Gastrocnemius medialis (tissue), 4 donors: Measurements from ENCODE around the gene HELZ2. TPM values are rescaled to one million over a fixed set of nuclear protein-coding genes. Genes with fewer than 3 reads are reported as not detected.

Source experiments
- ATAC-seq, 2 donors: fragments of 150-250 bp; one replicate each; pipeline ENCODE4 v1.9.1; 2016
- DNase-seq, 2 donors: peaks; one replicate each; pipeline ENCODE4 v3.0.0-alpha.2; 2019
- H3K27ac ChIP-seq, 4 donors: fragments of 200-600 bp; sonication (generic); 1 replicate in 1 of 4; 2 replicates in 3 of 4; pipeline ENCODE4 v1.5.1; 2016 to 2018; ENCODE audit warnings: mild to moderate bottlenecking in 2 of 4, moderate library complexity in 1 of 4
- H3K27me3 ChIP-seq, 3 donors: fragments of 200-600 bp; sonication (generic) in 2 of 3; 1 replicate in 1 of 3; 2 replicates in 2 of 3; pipeline versions ENCODE4 v1.5.1 to v1.6.0; 2016 to 2019; ENCODE audit warnings: mild to moderate bottlenecking in 1 of 3, moderate library complexity in 1 of 3
- H3K36me3 ChIP-seq, 2 donors: fragments of 200-600 bp; sonication (generic) in 1 of 2; one replicate each; pipeline ENCODE4 v1.5.1; 2017 to 2018
- H3K4me1 ChIP-seq, 2 donors: fragments of 200-600 bp; sonication (generic) in 1 of 2; one replicate each; pipeline ENCODE4 v1.5.1; 2016 to 2017; ENCODE audit warnings: mild to moderate bottlenecking in 2 of 2
- H3K4me3 ChIP-seq, 4 donors: fragments of 200-600 bp; sonication (generic) in 3 of 4; 1 replicate in 1 of 4; 2 replicates in 3 of 4; pipeline ENCODE4 v1.5.1; 2016 to 2019; ENCODE audit warnings: mild to moderate bottlenecking in 2 of 4
- H3K9me3 ChIP-seq, 3 donors: fragments of 200-600 bp; sonication (generic) in 2 of 3; 1 replicate in 1 of 3; 2 replicates in 2 of 3; pipeline ENCODE4 v1.5.1; 2016 to 2019
- POLR2A ChIP-seq, 2 donors: fragments of 450-650 bp; IDR thresholded peaks; one replicate each; pipeline ENCODE4 v1.6.1; 2017; ENCODE audit warnings: antibody characterized with exemption in 2 of 2, mild to moderate bottlenecking in 2 of 2, moderate library complexity in 2 of 2
- in situ Hi-C, 4 donors: fragments of 200-750 bp; cut with MboI; loops; one replicate each; pipeline versions ENCODE4 v1.15.0 to v1.8.0; 2017; ENCODE audit warnings: low sequenced_read_pairs in 4 of 4
- intact Hi-C: fragments of 100-400 bp; cut with DNase I; formaldehyde crosslinking; loops from one replicate; pipeline ENCODE4 v1.15.1; 2023; ENCODE audit warnings: low total_unique reads
- total RNA-seq, 4 donors: library from RNA; depleted of rRNA; stranded (reverse); fragments of >200 nt; gene quantifications; one replicate each; pipeline versions ENCODE4 v1.1.0 to v1.2.3, GENCODE V29; 2016
- TF ChIP-seq, protein P1 (sequence below), 5 experiments: fragments of 450-650 bp in 3 of 5; fragments of 200-600 bp in 2 of 5; sonication (generic) in 2 of 5; IDR thresholded peaks in 4 of 5; conservative IDR thresholded peaks in 1 of 5; 1 replicate in 4 of 5; 2 replicates in 1 of 5; pipeline ENCODE4 v1.5.1; 2016 to 2019; ENCODE audit warnings: antibody characterized with exemption in 5 of 5, mild to moderate bottlenecking in 3 of 5, moderate library complexity in 3 of 5

HELZ2 gene
- total RNA-seq, 4 donors from 2014 or later = 1.7 to 6.2 (median 3.6) TPM

DNA sequence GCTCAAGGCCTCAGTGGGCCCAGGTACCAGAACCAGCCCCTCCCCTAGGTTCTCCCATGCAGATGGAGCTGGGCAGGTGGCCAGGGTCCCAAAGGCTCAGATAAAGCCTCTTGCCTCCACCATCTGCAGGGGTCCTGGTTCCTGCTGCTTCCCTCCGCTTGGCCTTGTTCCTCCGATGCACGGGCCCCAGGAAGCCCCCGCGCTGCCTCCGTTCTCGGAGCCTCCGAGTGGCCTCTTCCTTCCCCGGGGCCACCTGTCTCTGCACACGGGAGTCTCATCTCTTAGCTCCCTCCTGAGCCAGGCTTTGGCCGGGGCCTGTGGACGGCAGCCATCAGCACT, 35.0 kb downstream of the HELZ2 start:
- Histone ChIP-seq H3K27me3 (peaks cover 16 to 25% (median 22%) of the 10 kb centered on the region in 3 donors), H3K36me3 (no peaks in the 10 kb centered on the region), H3K9me3 (no peaks in the 10 kb centered on the region), H3K27ac (no peak overlapping the region), H3K4me3 (no peak overlapping the region), H3K4me1 (peaks cover 0 to 4% of the 10 kb centered on the region in 2 donors)
- no peak for TF ChIP-seq POLR2A (IDR thresholded peaks at IDR 0.05)
- TF ChIP-seq, protein P1, sequence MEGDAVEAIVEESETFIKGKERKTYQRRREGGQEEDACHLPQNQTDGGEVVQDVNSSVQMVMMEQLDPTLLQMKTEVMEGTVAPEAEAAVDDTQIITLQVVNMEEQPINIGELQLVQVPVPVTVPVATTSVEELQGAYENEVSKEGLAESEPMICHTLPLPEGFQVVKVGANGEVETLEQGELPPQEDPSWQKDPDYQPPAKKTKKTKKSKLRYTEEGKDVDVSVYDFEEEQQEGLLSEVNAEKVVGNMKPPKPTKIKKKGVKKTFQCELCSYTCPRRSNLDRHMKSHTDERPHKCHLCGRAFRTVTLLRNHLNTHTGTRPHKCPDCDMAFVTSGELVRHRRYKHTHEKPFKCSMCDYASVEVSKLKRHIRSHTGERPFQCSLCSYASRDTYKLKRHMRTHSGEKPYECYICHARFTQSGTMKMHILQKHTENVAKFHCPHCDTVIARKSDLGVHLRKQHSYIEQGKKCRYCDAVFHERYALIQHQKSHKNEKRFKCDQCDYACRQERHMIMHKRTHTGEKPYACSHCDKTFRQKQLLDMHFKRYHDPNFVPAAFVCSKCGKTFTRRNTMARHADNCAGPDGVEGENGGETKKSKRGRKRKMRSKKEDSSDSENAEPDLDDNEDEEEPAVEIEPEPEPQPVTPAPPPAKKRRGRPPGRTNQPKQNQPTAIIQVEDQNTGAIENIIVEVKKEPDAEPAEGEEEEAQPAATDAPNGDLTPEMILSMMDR (IDR thresholded peaks at IDR 0.05 in 4 of 5, conservative IDR thresholded peaks at IDR 0.05 in 1 of 5) = no peak
- DNase-seq (no peak), ATAC-seq (no peak)
- in situ Hi-C loops (loop anchor here in 1 of 4 donors (25.0 kb wide), 1 partner anchor 98 kb away; the partner anchor contains the start of gene GMEB2), intact Hi-C loops (loop anchor here (2.0 to 5.0 kb wide), 2 partner anchors 73 to 258 kb away; no protein-coding TSS in a partner anchor)

DNA sequence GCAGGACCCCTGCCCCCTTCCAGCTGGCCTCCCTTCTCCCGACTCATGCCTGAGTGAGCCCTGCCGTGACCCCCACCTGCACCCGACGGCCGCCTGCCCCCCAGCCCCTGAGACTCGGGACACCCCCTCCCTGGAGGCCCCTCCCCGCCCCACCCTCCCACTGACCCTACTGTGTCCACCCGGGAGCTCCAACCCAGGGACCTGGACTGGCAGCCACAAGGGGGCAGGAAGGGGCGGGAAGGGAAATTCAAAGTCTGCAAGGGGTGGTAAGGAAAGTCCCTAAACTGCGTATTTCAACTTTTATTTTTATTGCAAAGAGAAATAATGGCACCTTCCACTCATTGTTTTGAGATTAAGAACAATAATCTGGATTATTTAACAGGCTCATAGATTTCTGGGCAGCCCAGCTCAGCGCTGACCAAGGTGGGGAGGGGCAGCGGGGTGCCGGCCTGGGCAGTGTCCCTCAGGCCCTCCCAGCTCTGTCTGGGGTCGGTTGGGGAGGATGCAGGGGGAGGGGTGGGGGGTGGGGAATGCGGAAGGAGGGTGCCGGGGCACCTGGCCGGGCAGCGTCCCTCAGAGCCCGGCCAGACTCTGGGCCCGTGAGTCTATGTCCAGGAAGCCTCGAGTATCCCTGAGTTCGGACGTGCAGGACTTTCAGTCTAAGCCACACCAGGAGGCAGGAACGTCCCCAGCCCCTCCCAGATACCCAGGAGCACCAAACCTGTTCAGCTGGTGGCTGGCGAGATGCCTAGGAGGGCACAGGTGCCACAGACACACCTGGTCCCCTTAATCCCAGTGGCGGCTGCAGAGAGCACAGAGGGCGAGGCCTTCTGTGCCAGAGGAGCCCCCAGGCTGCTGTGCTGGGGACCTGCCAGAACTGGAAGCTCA, 35.6 kb downstream of the HELZ2 start:
- Histone ChIP-seq H3K27ac (peak overlapping the region in 1 of 4 donors; percentile 23), H3K36me3 (no peaks in the 10 kb centered on the region), H3K4me3 (peak overlapping the region in 2 of 4 donors; percentile 9 to 40), H3K27me3 (peaks cover 22 to 31% (median 28%) of the 10 kb centered on the region in 3 donors), H3K4me1 (peaks cover 0 to 4% of the 10 kb centered on the region in 2 donors), H3K9me3 (no peaks in the 10 kb centered on the region)
- TF ChIP-seq, protein P1 (IDR thresholded peaks at IDR 0.05 in 4 of 5, conservative IDR thresholded peaks at IDR 0.05 in 1 of 5) = peak in 2 of 5 experiments; percentile 10 to 24
- TF ChIP-seq POLR2A (IDR thresholded peaks at IDR 0.05) = no peak
- ATAC-seq = peak; percentile 25 to 27
- DNase-seq = no peak
- in situ Hi-C loops = loop anchor here in 1 of 4 donors (25.0 kb wide), 1 partner anchor 99 kb away; the partner anchor contains the start of gene GMEB2
- intact Hi-C loops = loop anchor here (1.0 to 5.0 kb wide), 3 partner anchors 74 to 436 kb away; no protein-coding TSS in a partner anchor

DNA sequence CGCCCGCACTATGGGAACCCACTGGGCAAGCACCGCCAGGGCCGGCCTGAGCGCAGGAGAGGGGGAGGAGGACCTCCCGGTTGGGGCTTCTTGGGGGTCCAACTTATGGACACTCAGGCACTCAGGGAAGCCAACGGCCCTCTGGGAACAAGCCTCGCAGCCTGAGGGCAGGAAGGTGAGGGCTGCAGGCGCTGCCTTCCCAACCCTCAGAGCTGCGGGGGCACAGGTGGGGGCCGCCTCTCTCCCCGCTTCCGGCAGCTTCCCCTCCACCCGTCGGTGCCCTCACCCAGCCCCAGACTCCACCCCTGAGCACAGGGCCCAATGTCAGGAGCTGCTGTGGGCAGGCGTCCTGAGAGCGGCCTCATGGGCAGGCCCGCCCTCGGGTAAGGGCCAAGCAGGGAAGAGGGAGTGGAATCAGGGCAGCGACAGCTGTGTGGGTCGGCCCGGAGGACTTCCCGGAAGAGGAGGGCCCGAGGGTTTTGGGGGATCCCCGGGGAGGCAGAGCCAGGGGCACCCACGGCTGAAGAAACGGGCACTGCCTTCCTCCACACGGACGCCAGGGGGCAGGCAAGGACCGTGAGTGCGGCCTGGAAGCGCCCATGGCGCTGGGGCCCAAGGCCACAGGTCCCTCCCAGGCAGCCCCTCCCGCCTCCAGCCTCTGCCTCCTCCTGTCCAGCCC, 36.4 kb downstream of the HELZ2 start:
- Histone ChIP-seq H3K9me3 (no peaks in the 10 kb centered on the region), H3K4me1 (peaks cover 0 to 4% of the 10 kb centered on the region in 2 donors), H3K27me3 (peaks cover 28 to 38% (median 33%) of the 10 kb centered on the region in 3 donors), H3K4me3 (peak overlapping the region in 3 of 4 donors; percentile 9 to 40 (median 17)), H3K27ac (peak overlapping the region in 1 of 4 donors; percentile 23), H3K36me3 (no peaks in the 10 kb centered on the region)
- DNase-seq = peak; percentile 54 to 68
- TF ChIP-seq, protein P1 (IDR thresholded peaks at IDR 0.05 in 4 of 5, conservative IDR thresholded peaks at IDR 0.05 in 1 of 5) = peak; percentile 88 to 98 (median 96)
- TF ChIP-seq POLR2A (IDR thresholded peaks at IDR 0.05) = peak in 1 of 2 donors; percentile 6
- intact Hi-C loops = loop anchor here (1.0 to 5.0 kb wide), 3 partner anchors 75 to 437 kb away; no protein-coding TSS in a partner anchor
- in situ Hi-C loops = loop anchor here in 1 of 4 donors (25.0 kb wide), 1 partner anchor 100 kb away; the partner anchor contains the start of gene GMEB2
- ATAC-seq = peak; percentile 81 to 88

DNA sequence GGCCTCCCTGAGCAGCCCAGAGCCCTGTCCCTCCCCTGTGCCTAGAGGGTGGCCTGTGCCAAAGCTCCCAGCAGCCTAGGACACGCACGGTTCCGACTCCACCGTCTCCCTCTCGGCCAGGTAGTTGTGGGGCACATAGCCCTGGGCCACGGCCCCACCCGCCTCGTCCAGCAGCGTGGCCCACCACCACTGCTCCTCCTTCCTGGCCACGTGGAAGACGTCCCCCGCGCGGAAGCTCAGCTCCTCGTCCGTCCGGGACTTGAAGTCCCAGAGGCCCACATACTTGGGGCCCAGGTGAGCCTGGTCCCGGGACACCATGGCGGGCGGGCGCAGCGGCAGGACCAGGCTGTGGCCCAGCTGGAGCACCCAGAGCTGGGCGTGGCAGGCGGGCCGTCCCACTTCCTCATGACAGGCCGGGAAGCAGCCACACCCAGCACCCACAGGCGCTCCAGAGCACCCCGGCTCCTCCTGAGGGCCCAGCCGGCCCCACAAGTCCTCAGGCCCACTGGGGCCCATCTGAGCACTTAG, 37.0 kb downstream of the HELZ2 start, which contains the start of gene PTK6:
PTK6 (minus strand) TSS at position 380 of the 528 bp plus-strand sequence; CDS start at position 318, 62 bp downstream.
- H3K27ac ChIP-seq = peak within 1 kb of the TSS in 1 of 4 donors; percentile 23
- DNase-seq (no peak), ATAC-seq (no peak)
- no peaks in the 10 kb centered on the region for H3K36me3 ChIP-seq
- peaks cover 0 to 4% of the 10 kb centered on the region in 2 donors for H3K4me1 ChIP-seq
- peak within 1 kb of the TSS in 3 of 4 donors; percentile 9 to 40 (median 17) for H3K4me3 ChIP-seq
- H3K9me3 ChIP-seq = no peaks in the 10 kb centered on the region
- TF ChIP-seq, protein P1 (IDR thresholded peaks at IDR 0.05 in 4 of 5, conservative IDR thresholded peaks at IDR 0.05 in 1 of 5) = no peak
- TF ChIP-seq POLR2A (IDR thresholded peaks at IDR 0.05) = no peak
- intact Hi-C loops (loop anchor here (5.0 kb wide), 1 partner anchor 75 kb away; no protein-coding TSS in a partner anchor), in situ Hi-C loops (loop anchor here in 1 of 4 donors (25.0 kb wide), 1 partner anchor 100 kb away; the partner anchor contains the start of gene GMEB2)
- peaks cover 28 to 39% (median 37%) of the 10 kb centered on the region in 3 donors for H3K27me3 ChIP-seq
